Upper lobe of left lung (tissue), 6 donors: ENCODE results near the gene PLK5. TPM values are rescaled to one million over a fixed set of nuclear protein-coding genes. Genes with fewer than 3 reads are reported as not detected.
"Not testable (repeated sequence)": the region's sequence is repeated elsewhere in the genome, so short reads cannot be mapped to it uniquely, and the experiment has no call there.

Experiments used
- ATAC-seq, 2 donors: fragments of 200-7000 bp; cut with Tn5 transposase; one replicate each; pipeline ENCODE4 v1.9.1; 2022; ENCODE audit warnings: mild to moderate bottlenecking in 2 of 2, moderate library complexity in 2 of 2; ENCODE audit not compliant: low FRiP score in 2 of 2
- DNase-seq, 2 donors: peaks; one replicate each; pipeline ENCODE4 v3.0.0-alpha.2; 2019 to 2020
- H3K27ac ChIP-seq, 4 donors: fragments of 200-600 bp; sonication (generic); one replicate each; pipeline ENCODE4 v1.5.1; 2016 to 2019
- H3K27me3 ChIP-seq, 4 donors: fragments of 200-600 bp; sonication (generic); one replicate each; pipeline ENCODE4 v1.5.1; 2017 to 2019
- H3K36me3 ChIP-seq, 4 donors: fragments of 200-600 bp; sonication (generic); one replicate each; pipeline ENCODE4 v1.5.1; 2016 to 2019
- H3K4me1 ChIP-seq, 4 donors: fragments of 200-600 bp; sonication (generic); one replicate each; pipeline ENCODE4 v1.5.1; 2018 to 2019
- H3K4me3 ChIP-seq, 4 donors: fragments of 200-600 bp; sonication (generic); one replicate each; pipeline ENCODE4 v1.5.1; 2017 to 2019; ENCODE audit warnings: mild to moderate bottlenecking in 2 of 4, moderate library complexity in 1 of 4
- H3K9me3 ChIP-seq, 4 donors: fragments of 200-600 bp; sonication (generic); one replicate each; pipeline ENCODE4 v1.5.1; 2018 to 2019
- EP300 ChIP-seq, 4 donors: sonication (generic); formaldehyde crosslinking; IDR thresholded peaks; one replicate each; pipeline ENCODE4 v1.5.1; 2017; ENCODE audit warnings: antibody characterized with exemption in 4 of 4, control low read depth in 2 of 4
- POLR2A ChIP-seq, 4 donors: fragments of 450-650 bp; IDR thresholded peaks; one replicate each; pipeline ENCODE4 v1.5.1; 2016 to 2017; ENCODE audit warnings: antibody characterized with exemption in 4 of 4, mild to moderate bottlenecking in 2 of 4
- POLR2AphosphoS5 ChIP-seq, 2 donors: sonication (generic); formaldehyde crosslinking; IDR thresholded peaks; one replicate each; pipeline ENCODE4 v1.5.1; 2017; ENCODE audit warnings: antibody characterized with exemption in 2 of 2
- WGBS, 2 donors: methylation state at CpG; one replicate each; pipeline ENCODE4 v1.1.5; 2017 to 2018; 5-methylcytosine and 5-hydroxymethylcytosine counted together
- total RNA-seq, 6 donors: library from RNA; depleted of rRNA in 4 of 6; stranded (reverse); fragments of >200 nt in 4 of 6; gene quantifications; one replicate each; pipeline versions ENCODE4 v1.1.0 to v1.2.1, GENCODE V29; 2016 to 2021
- TF ChIP-seq, protein P1 (sequence below), 6 experiments: fragments of 450-650 bp in 4 of 6; fragments of 200-600 bp in 2 of 6; sonication (generic) in 2 of 6; IDR thresholded peaks; one replicate each; pipeline ENCODE4 v1.5.1; 2016 to 2019; ENCODE audit warnings: antibody characterized with exemption in 6 of 6
- donor health status: DM: no; HTN: no; CAD: no; lungs with moderate emphysema.
- donor health status: DM: no; HTN: yes; CAD: no; lungs with severe emphysema.

Gene PLK5, protein sequence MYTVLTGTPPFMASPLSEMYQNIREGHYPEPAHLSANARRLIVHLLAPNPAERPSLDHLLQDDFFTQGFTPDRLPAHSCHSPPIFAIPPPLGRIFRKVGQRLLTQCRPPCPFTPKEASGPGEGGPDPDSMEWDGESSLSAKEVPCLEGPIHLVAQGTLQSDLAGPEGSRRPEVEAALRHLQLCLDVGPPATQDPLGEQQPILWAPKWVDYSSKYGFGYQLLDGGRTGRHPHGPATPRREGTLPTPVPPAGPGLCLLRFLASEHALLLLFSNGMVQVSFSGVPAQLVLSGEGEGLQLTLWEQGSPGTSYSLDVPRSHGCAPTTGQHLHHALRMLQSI
- total RNA-seq: not detected

DNA sequence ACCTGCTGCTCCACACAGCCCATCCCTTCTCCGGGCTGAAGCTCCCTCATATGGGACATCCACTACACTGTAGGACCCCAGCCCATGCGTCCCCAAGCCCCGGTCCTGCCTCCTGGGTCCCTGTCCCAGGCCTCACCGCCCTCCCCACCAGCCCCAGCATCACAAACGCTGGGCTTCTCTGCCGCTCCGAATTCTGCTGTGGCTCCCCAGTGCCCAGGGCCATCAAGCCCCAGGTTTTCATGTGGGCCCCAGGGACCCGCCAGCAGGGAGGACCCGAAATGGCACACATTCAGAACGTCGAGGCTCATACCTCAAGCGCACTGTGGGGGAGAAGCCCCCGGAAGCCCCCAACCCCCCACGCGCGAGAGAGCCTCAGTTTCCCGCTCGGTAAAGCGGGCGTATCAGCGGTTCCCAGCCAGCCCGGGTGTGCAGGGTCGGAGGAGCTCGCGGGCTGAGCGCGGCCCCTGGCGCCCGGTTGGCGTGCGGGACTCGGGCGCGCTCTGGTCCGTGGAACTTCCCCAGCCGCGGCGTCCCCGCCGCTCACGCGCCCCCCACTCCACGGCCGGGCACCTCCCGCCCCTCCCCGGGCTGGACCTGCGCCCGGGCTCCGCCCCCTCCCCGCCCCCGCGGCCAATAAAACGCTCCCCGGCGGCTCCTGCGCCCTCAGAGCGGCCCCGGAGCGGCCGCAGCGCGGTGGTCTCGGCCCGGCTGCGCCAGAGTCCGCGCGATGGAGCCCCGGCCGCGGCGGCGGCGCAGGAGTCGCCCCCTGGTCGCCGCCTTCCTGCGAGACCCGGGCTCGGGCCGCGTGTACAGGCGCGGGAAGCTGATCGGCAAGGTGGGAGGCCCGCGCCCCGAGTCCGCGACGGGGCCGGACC, at the start of gene PLK5:
Gene PLK5 (plus strand): TSS at position 666 of the 875 bp plus-strand sequence. CDS start 2,920 bp downstream, outside the sequence.
- DNase-seq (no peak), ATAC-seq (no peak)
- H3K4me1 ChIP-seq: peaks cover 0 to 10% (median 3%) of the 10 kb centered on the region in 4 donors
- WGBS, 2 donors: 29 to 100% methylated on average over 2 to 21 of the region's 92 CpGs
- H3K27me3 ChIP-seq: peaks cover 0 to 37% (median 14%) of the 10 kb centered on the region in 4 donors
- no peaks in the 10 kb centered on the region for H3K9me3 ChIP-seq
- H3K36me3 ChIP-seq: no peaks in the 10 kb centered on the region
- peak within 1 kb of the TSS in 2 of 4 donors; percentile 7 to 8 for H3K4me3 ChIP-seq
- no peak for TF ChIP-seq POLR2A (IDR thresholded peaks at IDR 0.05)
- TF ChIP-seq, protein P1, sequence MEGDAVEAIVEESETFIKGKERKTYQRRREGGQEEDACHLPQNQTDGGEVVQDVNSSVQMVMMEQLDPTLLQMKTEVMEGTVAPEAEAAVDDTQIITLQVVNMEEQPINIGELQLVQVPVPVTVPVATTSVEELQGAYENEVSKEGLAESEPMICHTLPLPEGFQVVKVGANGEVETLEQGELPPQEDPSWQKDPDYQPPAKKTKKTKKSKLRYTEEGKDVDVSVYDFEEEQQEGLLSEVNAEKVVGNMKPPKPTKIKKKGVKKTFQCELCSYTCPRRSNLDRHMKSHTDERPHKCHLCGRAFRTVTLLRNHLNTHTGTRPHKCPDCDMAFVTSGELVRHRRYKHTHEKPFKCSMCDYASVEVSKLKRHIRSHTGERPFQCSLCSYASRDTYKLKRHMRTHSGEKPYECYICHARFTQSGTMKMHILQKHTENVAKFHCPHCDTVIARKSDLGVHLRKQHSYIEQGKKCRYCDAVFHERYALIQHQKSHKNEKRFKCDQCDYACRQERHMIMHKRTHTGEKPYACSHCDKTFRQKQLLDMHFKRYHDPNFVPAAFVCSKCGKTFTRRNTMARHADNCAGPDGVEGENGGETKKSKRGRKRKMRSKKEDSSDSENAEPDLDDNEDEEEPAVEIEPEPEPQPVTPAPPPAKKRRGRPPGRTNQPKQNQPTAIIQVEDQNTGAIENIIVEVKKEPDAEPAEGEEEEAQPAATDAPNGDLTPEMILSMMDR (IDR thresholded peaks at IDR 0.05): no peak
- TF ChIP-seq POLR2AphosphoS5 (IDR thresholded peaks at IDR 0.05): no peak
- no peak for TF ChIP-seq EP300 (IDR thresholded peaks at IDR 0.05)
- no peak within 1 kb of the TSS for H3K27ac ChIP-seq

GRCh38 chr19:1474765-1475351, 49.0 kb upstream of the PLK5 start:
- H3K4me1 ChIP-seq: peaks cover 39 to 51% (median 43%) of the 10 kb centered on the region in 4 donors
- no peak overlapping the region for H3K4me3 ChIP-seq
- H3K36me3 ChIP-seq: peaks cover 0 to 26% (median 11%) of the 10 kb centered on the region in 4 donors
- WGBS, 2 donors: 89 to 95% methylated on average over 12 to 26 of the region's 26 CpGs
- TF ChIP-seq, protein P1 (IDR thresholded peaks at IDR 0.05): no peak
- TF ChIP-seq POLR2A (IDR thresholded peaks at IDR 0.05) (no peak), POLR2AphosphoS5 (IDR thresholded peaks at IDR 0.05) (no peak), EP300 (IDR thresholded peaks at IDR 0.05) (no peak)
- H3K27me3 ChIP-seq: peaks cover 5 to 30% (median 19%) of the 10 kb centered on the region in 4 donors
- H3K27ac ChIP-seq: no peak overlapping the region
- DNase-seq: peak in 1 of 2 donors; percentile 67
- no peak for ATAC-seq
- no peaks in the 10 kb centered on the region for H3K9me3 ChIP-seq

GRCh38 chr19:1475751-1476437, 48.0 kb upstream of the PLK5 start:
- DNase-seq (peak in 1 of 2 donors; percentile 67), ATAC-seq (no peak)
- WGBS, 2 donors: 95 to 96% methylated on average over 16 to 27 of the region's 31 CpGs
- H3K27ac ChIP-seq: no peak overlapping the region
- peaks cover 0 to 20% (median 10%) of the 10 kb centered on the region in 4 donors for H3K27me3 ChIP-seq
- peaks cover 0 to 26% (median 11%) of the 10 kb centered on the region in 4 donors for H3K36me3 ChIP-seq
- H3K4me3 ChIP-seq: no peak overlapping the region
- TF ChIP-seq EP300 (IDR thresholded peaks at IDR 0.05) (no peak), POLR2A (IDR thresholded peaks at IDR 0.05) (no peak), POLR2AphosphoS5 (IDR thresholded peaks at IDR 0.05) (no peak)
- TF ChIP-seq, protein P1 (IDR thresholded peaks at IDR 0.05): no peak
- no peaks in the 10 kb centered on the region for H3K9me3 ChIP-seq
- H3K4me1 ChIP-seq: peaks cover 28 to 41% (median 32%) of the 10 kb centered on the region in 4 donors

DNA sequence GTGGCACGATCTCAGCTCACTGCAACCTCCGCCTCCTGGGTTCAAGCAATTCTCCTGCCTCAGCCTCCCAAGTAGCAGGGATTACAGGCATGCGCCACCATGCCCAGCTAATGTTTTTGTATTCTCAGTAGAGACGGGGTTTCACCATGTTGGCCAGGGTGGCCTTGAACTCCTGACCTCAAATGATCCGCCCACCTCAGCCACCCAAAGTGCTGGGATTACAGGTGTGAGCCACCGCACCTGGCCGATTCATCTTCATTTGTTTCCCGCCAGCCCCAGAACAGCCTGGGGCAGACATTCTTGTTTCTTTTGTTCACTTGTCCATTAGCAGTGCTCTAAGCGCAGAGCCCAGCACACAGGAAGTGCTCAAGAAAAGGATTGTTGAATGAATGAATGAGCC, 46.8 kb upstream of the PLK5 start:
- not testable (repeated sequence) for DNase-seq, H3K27me3 ChIP-seq, H3K4me3 ChIP-seq, H3K27ac ChIP-seq, H3K9me3 ChIP-seq, ATAC-seq
- 94 to 97% methylated on average over 9 of the region's 9 CpGs for WGBS, 2 donors
- H3K4me1 ChIP-seq: peaks cover 18 to 29% (median 23%) of the 10 kb centered on the region in 4 donors
- peaks cover 0 to 26% (median 11%) of the 10 kb centered on the region in 4 donors for H3K36me3 ChIP-seq
